Activated CD8-positive, alpha-beta memory T cell treated with anti-CD3 and anti-CD28 coated beads, Interleukin-2, amount 10 ng/mL, durations not matched to agents 7 days and 5 days (primary cell): ENCODE measurements around the gene ATG2A. TPM values are rescaled to one million over a fixed set of nuclear protein-coding genes. Genes with fewer than 3 reads are reported as not detected.

Experiments
- ATAC-seq: fragments of 150-1000 bp; cut with Tn5 transposase; one replicate; pipeline ENCODE4 v1.10.0; 2021; ENCODE audit warnings: moderate library complexity
- CTCF ChIA-PET: fragments of 350-600 bp; sonication (Branson Sonifier 250); formaldehyde crosslinking; loops from one replicate; lab custom pipeline; 2021; ENCODE audit warnings: antibody characterized with exemption; lab: Charles Lee
- DNase-seq: peaks from one replicate; pipeline ENCODE4 v3.0.0-alpha.2; 2020
- H3K27ac Mint-ChIP-seq: one replicate; pipeline ENCODE4 v1.8.0; 2021; ENCODE audit warnings: mild to moderate bottlenecking, mixed read lengths
- H3K27me3 Mint-ChIP-seq: one replicate; pipeline ENCODE4 v1.8.0; 2021; ENCODE audit warnings: mixed read lengths
- H3K36me3 Mint-ChIP-seq: one replicate; pipeline ENCODE4 v1.8.0; 2021; ENCODE audit warnings: mild to moderate bottlenecking, mixed read lengths
- H3K4me1 Mint-ChIP-seq: one replicate; pipeline ENCODE4 v1.8.0; 2021; ENCODE audit warnings: mixed read lengths
- H3K4me3 Mint-ChIP-seq: one replicate; pipeline ENCODE4 v1.8.0; 2021; ENCODE audit warnings: mild to moderate bottlenecking, moderate library complexity, mixed read lengths
- H3K9me3 Mint-ChIP-seq: one replicate; pipeline ENCODE4 v1.8.0; 2022; ENCODE audit warnings: low read depth, mixed read lengths
- total RNA-seq, 2 experiments: library from RNA; stranded (reverse); gene quantifications; one replicate each; pipeline ENCODE4 v1.2.3, GENCODE V29; 2021

Gene ATG2A
- total RNA-seq, 2 experiments from 2014 or later = 27.3 to 27.9 TPM

- ATAC-seq (no peak), DNase-seq (no peak)
- peaks cover 7% of the 10 kb centered on the region for H3K36me3 Mint-ChIP-seq
- H3K4me1 Mint-ChIP-seq = no peaks in the 10 kb centered on the region
- no peaks in the 10 kb centered on the region for H3K27me3 Mint-ChIP-seq
- H3K9me3 Mint-ChIP-seq = no peaks in the 10 kb centered on the region
- no peak overlapping the region for H3K4me3 Mint-ChIP-seq
- no peak overlapping the region for H3K27ac Mint-ChIP-seq
- CTCF ChIA-PET = no interaction called here
Observed at GRCh38 chr11:64908766-64909165, 8.2 kb downstream of the ATG2A start.

GRCh38 chr11:64906314-64906635, 10.7 kb downstream of the ATG2A start:
- DNase-seq = no peak
- Mint-ChIP-seq H3K9me3 (no peaks in the 10 kb centered on the region), H3K4me1 (peaks cover 3% of the 10 kb centered on the region), H3K27ac (no peak overlapping the region), H3K36me3 (peaks cover 6% of the 10 kb centered on the region), H3K27me3 (no peaks in the 10 kb centered on the region), H3K4me3 (no peak overlapping the region)
- ATAC-seq = no peak
- CTCF ChIA-PET = interaction anchor here (1.2 kb wide), 1 partner anchor 12 kb away, joined by 3 read pairs; no protein-coding TSS in a partner anchor

DNA sequence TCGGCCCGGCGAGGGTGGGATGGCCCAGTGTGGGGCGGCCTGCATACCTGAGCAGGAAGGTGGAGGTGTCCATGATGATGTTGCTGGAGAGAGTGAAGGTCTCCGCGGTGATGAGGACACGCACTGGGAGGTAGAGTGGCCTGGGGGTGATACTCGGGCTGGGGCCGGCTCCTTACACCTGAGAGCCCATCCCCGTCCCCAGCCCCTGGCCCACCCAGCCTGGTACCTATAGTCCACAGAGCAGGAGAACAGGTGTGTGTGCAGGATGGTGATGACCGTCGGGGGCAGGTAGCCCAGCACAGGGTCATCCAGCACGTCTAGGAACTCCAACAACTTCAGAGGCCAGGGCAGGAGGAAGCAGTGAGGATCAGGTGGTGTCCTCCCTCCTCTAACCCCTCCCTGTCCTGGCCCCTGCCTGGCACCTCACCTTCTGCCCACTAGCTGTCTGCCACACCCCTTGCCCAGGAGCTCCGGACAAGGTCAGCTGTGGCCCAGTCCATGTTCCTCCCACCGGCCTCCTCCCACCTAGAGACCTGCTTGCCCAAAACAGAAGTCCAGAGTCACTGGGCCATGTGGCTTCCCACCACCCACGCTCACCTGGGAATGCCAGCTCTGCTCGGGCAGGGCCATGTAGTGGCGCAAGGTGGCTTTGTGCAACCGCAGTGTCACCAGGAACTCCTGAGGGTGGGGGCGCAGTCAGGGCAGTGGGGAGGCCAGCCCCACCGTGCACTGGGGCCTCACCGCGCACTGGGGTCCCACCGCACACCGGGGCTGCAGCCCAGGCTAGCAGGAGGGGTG, 11.3 kb downstream of the ATG2A start:
- Mint-ChIP-seq H3K4me3 (no peak overlapping the region), H3K9me3 (no peaks in the 10 kb centered on the region), H3K4me1 (peaks cover 6% of the 10 kb centered on the region), H3K36me3 (peaks cover 3% of the 10 kb centered on the region), H3K27ac (no peak overlapping the region), H3K27me3 (no peaks in the 10 kb centered on the region)
- CTCF ChIA-PET = interaction anchor here (1.2 kb wide), 1 partner anchor 11 kb away, joined by 3 read pairs; no protein-coding TSS in a partner anchor
- DNase-seq (no peak), ATAC-seq (no peak)

- Mint-ChIP-seq H3K4me1 (peaks cover 11% of the 10 kb centered on the region), H3K36me3 (peaks cover 6% of the 10 kb centered on the region), H3K27me3 (no peaks in the 10 kb centered on the region), H3K27ac (no peak overlapping the region), H3K9me3 (no peaks in the 10 kb centered on the region), H3K4me3 (no peak overlapping the region)
- DNase-seq (no peak), ATAC-seq (no peak)
- CTCF ChIA-PET = no interaction called here
Observed at GRCh38 chr11:64903291-64903833, 13.6 kb downstream of the ATG2A start.

GRCh38 chr11:64902102-64902900, 14.7 kb downstream of the ATG2A start:
- Mint-ChIP-seq H3K36me3 (peaks cover 6% of the 10 kb centered on the region), H3K9me3 (no peaks in the 10 kb centered on the region)

GRCh38 chr11:64900774-64901173, 16.2 kb downstream of the ATG2A start:
- CTCF ChIA-PET = interaction anchor here (1.9 to 31.3 kb wide), 2 partner anchors 10 to 44 kb away, joined by 4 to 1163 read pairs; partner anchors contain the start of gene CDC42BPG
- Mint-ChIP-seq H3K36me3 (peaks cover 6% of the 10 kb centered on the region), H3K4me1 (peaks cover 11% of the 10 kb centered on the region), H3K4me3 (no peak overlapping the region), H3K27ac (no peak overlapping the region), H3K9me3 (no peaks in the 10 kb centered on the region), H3K27me3 (no peaks in the 10 kb centered on the region)
- DNase-seq (no peak), ATAC-seq (no peak)

More at GRCh38 chr11:64902102-64902900, 14.7 kb downstream of the ATG2A start:
- CTCF ChIA-PET = interaction anchor here (31.3 kb wide), 1 partner anchor 46 kb away, joined by 1163 read pairs; the partner anchor contains the start of gene CDC42BPG
- DNase-seq (no peak), ATAC-seq (no peak)
- Mint-ChIP-seq H3K27me3 (no peaks in the 10 kb centered on the region), H3K4me1 (peaks cover 11% of the 10 kb centered on the region), H3K27ac (no peak overlapping the region), H3K4me3 (no peak overlapping the region)

DNA sequence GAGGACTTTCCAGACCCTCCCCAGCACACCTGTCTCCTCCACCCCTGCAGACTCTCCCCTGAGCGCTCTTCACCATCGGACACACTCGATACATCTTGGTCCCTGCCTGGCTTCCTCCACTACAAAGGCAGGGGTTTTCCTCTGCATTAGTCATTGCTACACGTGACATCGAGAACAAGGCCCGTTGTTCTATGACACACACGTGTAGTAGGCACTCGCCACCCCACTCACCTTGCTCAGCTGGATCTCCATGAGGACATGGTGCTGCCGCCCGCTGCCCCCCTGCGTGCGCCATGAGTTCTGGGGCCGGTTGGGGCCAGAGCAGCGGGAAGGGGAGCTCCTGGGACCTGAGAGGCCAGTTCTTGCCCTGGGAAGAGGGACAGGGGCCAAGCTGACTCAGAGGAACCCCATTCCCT, 16.7 kb downstream of the ATG2A start:
- Mint-ChIP-seq H3K27me3 (no peaks in the 10 kb centered on the region), H3K4me3 (no peak overlapping the region), H3K4me1 (peaks cover 11% of the 10 kb centered on the region), H3K9me3 (no peaks in the 10 kb centered on the region), H3K36me3 (peaks cover 4% of the 10 kb centered on the region), H3K27ac (peak overlapping the region; percentile 4)
- DNase-seq (peak; percentile 71), ATAC-seq (peak; percentile 87)
- CTCF ChIA-PET = interaction anchor here (0.7 to 31.3 kb wide), 4 partner anchors 10 to 44 kb away, joined by 3 to 1163 read pairs (median 4); partner anchors contain the start of gene CDC42BPG

GRCh38 chr11:64898541-64898940, 18.5 kb downstream of the ATG2A start:
- Mint-ChIP-seq H3K27ac (no peak overlapping the region), H3K27me3 (no peaks in the 10 kb centered on the region), H3K4me3 (no peak overlapping the region), H3K4me1 (peaks cover 11% of the 10 kb centered on the region), H3K9me3 (no peaks in the 10 kb centered on the region), H3K36me3 (peaks cover 2% of the 10 kb centered on the region)
- DNase-seq (no peak), ATAC-seq (no peak)
- CTCF ChIA-PET = interaction anchor here (1.2 to 31.3 kb wide), 3 partner anchors 10 to 42 kb away, joined by 3 to 1163 read pairs (median 4); partner anchors contain the start of gene CDC42BPG

- H3K4me1 Mint-ChIP-seq = peaks cover 11% of the 10 kb centered on the region
- CTCF ChIA-PET = interaction anchor here (1.2 to 31.3 kb wide), 3 partner anchors 10 to 42 kb away, joined by 3 to 1163 read pairs (median 4); partner anchors contain the start of gene CDC42BPG
- no peak for DNase-seq
- peaks cover 2% of the 10 kb centered on the region for H3K36me3 Mint-ChIP-seq
- H3K9me3 Mint-ChIP-seq = no peaks in the 10 kb centered on the region
- H3K27me3 Mint-ChIP-seq = no peaks in the 10 kb centered on the region
- no peak overlapping the region for H3K4me3 Mint-ChIP-seq
- ATAC-seq = no peak
- no peak overlapping the region for H3K27ac Mint-ChIP-seq
Observed at GRCh38 chr11:64898076-64898445, 18.9 kb downstream of the ATG2A start.

- Mint-ChIP-seq H3K27me3 (no peaks in the 10 kb centered on the region), H3K9me3 (no peaks in the 10 kb centered on the region), H3K27ac (no peak overlapping the region), H3K4me3 (no peak overlapping the region), H3K4me1 (peaks cover 11% of the 10 kb centered on the region), H3K36me3 (peaks cover 2% of the 10 kb centered on the region)
- no peak for ATAC-seq
- CTCF ChIA-PET = interaction anchor here (1.2 to 31.3 kb wide), 3 partner anchors 9 to 41 kb away, joined by 3 to 1163 read pairs (median 4); partner anchors contain the start of gene CDC42BPG
- no peak for DNase-seq
Observed at GRCh38 chr11:64897381-64898075, 19.5 kb downstream of the ATG2A start.

DNA sequence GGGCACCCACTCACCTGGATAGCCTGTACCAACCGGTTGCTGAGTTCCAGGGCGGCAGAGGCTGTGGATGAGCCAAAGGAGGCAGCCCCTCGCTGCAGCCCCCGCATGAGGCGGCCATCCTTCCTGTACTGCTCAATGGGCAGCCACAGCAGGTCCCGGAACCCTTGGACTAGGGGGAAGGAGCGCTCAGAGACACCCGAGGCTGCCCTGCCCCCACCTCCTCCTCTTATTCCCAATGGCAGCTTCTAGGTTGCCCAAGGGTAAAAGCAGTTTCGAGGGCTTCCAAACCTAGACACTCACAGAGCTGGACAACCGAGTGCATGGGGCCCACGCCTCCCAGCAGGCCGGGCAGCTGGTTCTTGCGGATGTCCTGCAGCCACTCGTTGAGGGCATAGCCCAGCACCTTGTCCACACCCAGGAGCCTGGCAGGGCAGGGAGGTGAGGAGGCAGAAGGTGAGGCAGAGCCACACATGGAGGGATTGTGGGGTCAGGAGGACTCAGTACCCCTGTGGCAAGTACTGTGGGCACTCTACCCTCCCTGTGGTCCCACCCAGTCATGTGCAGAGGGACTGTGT, 20.5 kb downstream of the ATG2A start:
- Mint-ChIP-seq H3K36me3 (peaks cover 2% of the 10 kb centered on the region), H3K27me3 (no peaks in the 10 kb centered on the region), H3K4me1 (peaks cover 11% of the 10 kb centered on the region), H3K4me3 (no peak overlapping the region), H3K27ac (no peak overlapping the region), H3K9me3 (no peaks in the 10 kb centered on the region)
- no peak for ATAC-seq
- no peak for DNase-seq
- CTCF ChIA-PET = interaction anchor here (1.1 to 31.3 kb wide), 2 partner anchors 9 to 40 kb away, joined by 5 to 1163 read pairs; partner anchors contain the start of gene CDC42BPG

DNA sequence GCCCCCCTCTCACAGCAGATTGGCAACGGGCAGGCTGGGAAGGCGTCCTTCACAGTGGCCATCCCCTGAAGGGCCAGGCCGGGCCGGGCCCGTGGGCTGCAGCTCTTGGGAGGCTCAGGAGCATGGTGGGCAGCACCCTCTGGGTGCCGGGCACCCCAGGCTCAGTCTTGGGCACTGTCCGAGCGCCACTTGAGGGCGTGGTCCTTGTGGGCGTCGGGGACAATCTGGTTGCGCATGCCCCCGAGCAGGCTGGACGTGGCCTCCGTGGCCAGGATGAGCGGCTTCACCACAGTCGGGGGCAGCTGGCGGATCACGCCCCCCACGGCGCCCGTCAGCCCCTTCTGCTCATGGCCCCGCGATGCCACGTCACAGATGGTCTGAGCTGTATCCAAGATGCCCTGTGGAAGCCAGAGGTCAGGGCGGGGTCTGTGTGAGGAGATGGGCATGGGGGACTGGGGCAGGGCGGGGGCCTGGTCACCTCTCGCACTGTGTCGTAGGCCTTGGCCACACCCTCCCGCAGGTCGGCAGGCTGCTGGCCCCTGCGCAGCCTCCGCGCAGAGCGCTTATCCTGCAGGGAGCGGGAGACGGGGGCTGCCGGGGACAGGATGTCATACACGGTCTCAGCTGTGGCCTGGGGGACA, 22.1 kb downstream of the ATG2A start:
- Mint-ChIP-seq H3K27ac (no peak overlapping the region), H3K4me1 (peaks cover under 1% of the 10 kb centered on the region), H3K9me3 (no peaks in the 10 kb centered on the region), H3K36me3 (no peaks in the 10 kb centered on the region), H3K4me3 (no peak overlapping the region), H3K27me3 (no peaks in the 10 kb centered on the region)
- DNase-seq (no peak), ATAC-seq (no peak)
- CTCF ChIA-PET = interaction anchor here (0.9 to 31.3 kb wide), 9 partner anchors 10 to 113 kb away, joined by 3 to 1163 read pairs (median 4); partner anchors contain the start of genes CDC42BPG, EHD1 and PPP2R5B
